NCI-H1105 (cell line): ENCODE results near the gene COCH.
"Not testable (repeated sequence)": the region's sequence is repeated elsewhere in the genome, so short reads cannot be mapped to it uniquely, and the experiment has no call there.

Source experiments
- DNase-seq: peaks from one replicate; lab custom pipeline; 2025; lab: John Stamatoyannopoulos, UW

The COCH gene

DNA sequence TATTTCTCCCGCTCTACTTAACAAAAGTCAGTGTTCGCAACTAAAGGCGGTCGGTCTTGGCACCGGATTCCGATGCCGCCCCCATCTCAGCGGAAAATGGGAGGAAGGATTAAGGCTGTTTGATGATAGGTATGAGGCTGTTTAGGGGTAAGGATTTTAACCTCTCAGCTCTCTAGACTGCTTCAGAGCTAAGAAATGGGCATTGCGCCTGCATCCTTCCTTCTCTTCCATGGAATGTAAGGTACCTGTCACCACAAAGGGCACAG, 1.4 kb downstream of the COCH start:
- DNase-seq, result no peak

GRCh38 chr14:30876692-30877091, 2.3 kb downstream of the COCH start:
- DNase-seq, result no peak

- DNase-seq, result no peak
These were observed 8.1 kb downstream of the COCH start for GRCh38 chr14:30882431-30882830.

GRCh38 chr14:30883508-30884294, 9.3 kb downstream of the COCH start:
- DNase-seq, result no peak

- DNase-seq, result no peak
These were observed 10.5 kb downstream of the COCH start for GRCh38 chr14:30884901-30885300.

- DNase-seq, result no peak
These were observed 11.7 kb downstream of the COCH start for GRCh38 chr14:30885840-30886740.

GRCh38 chr14:30888480-30889243, 14.3 kb downstream of the COCH start:
- no peak for DNase-seq

DNA sequence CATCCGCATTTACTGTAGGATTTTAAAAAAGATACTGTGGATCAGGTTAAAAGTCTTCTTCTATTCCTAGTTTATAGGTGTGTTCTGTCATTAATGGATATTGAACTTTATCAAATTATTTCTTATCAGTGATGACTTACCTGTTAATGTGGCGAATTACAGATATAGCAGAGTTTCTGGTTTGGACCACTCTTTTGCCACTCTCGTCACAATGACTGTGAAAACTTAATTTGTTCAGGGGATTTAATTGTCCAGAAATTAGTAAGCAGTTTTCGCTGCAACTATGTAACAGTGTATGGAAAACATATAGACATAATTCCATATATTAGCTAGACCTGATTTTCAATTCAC, 14.9 kb downstream of the COCH start:
- DNase-seq, result no peak

DNA sequence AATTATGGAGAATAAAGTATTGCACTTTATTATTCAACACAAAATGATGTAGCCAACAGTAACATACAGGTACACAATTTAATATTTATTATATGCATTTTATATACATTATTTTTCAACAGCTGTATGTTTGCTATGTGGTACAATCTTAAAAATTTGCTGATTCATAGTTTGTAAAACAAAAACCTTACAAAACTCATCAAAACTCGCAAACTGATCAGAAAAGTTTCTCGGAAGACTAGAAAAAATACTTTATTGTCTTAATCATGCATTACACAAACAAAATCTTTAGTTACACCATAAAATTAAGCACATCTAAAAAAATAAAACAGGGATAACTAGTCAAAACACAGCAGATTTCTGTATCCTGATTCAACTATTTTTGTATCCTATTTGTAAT, 19.5 kb downstream of the COCH start:
- no peak for DNase-seq

GRCh38 chr14:30894923-30895515, 20.7 kb downstream of the COCH start:
- DNase-seq, result no peak

- DNase-seq, result no peak
These were observed 22.1 kb downstream of the COCH start for GRCh38 chr14:30896435-30896834.

GRCh38 chr14:30897121-30897520, 22.8 kb downstream of the COCH start:
- not testable (repeated sequence) for DNase-seq

GRCh38 chr14:30903285-30904124, 29.1 kb downstream of the COCH start:
- DNase-seq, result no peak

- DNase-seq, result no peak
These were observed 32.6 kb downstream of the COCH start for GRCh38 chr14:30906752-30907658.

DNA sequence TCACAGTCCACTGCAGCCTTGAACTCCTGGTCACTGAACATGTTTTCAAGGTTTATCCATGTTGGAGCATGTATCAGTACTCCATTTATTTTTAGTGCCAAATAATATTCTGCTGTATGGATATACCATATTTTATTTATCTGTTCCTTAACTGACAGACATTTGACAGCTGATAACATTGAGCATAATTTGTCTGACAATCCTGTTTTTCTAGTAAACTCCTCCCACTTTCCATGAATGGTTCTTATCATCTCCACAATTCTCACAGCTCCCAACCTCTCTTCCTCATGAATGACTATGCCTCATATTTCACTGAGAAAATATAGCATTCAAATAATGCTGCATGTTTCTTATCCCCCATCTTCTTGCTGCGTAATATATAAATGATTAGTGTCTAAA, 33.3 kb downstream of the COCH start:
- no peak for DNase-seq

GRCh38 chr14:30908826-30909225, 34.5 kb downstream of the COCH start:
- no peak for DNase-seq

DNA sequence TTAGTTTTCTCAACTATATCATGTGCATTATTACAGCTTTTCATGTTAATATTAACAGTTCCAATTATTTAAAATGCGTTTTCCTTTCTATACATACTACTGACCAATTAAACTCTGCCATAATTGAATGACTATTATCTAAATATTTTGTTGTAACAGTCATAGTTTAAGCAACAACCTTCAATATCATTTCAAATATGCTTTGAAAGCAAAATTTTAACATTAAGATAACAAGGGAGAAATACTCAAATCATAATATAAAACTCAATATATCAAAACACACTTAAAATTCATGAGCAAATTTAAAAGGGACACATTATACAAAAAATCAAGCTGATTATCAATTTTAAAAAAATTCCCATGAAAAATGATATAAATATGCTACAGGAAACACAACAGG, 40.5 kb downstream of the COCH start:
- no peak for DNase-seq

GRCh38 chr14:30915596-30915995, 41.2 kb downstream of the COCH start:
- DNase-seq, result no peak

DNA sequence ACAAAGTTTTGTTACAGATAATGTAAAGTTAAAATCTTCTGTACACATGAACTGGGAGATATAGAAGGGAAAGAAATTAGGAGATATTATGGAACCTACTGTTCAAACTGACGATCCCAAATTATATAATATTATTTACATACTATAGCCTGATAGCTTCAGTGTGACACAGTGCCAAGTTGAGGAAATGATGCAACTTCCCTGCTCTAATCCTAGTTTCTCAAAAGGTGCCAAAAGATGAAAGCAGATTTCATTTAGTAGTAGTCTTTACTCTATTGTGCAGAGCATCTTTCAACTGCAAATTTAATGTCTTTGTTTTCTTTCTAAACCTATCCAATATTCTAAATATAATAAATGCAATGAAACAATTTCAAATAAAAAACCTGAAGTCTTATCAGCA, 46.9 kb downstream of the COCH start:
- DNase-seq, result no peak

DNA sequence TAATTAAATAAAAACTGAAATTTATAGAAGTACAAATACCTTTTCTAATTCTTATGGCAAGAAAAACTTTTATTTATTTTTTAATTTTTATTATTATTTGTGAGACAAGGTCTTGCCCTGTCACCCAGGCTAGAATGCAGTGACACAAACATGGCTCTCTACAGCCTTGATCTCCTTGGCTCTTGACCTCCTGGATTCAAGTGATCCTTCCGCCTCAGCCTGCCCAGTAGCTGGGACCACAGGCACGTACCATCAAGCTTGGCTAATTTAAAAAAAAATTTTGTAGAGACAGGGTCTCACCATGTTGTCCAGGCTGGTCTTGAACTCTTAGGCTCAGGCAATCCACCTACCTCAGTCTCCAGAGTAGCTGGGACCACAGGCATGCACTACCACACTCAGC, 47.4 kb downstream of the COCH start:
- no peak for DNase-seq
